K562 (cell line): Measurements from ENCODE around the gene TFB2M. TPM values are rescaled to one million over a fixed set of nuclear protein-coding genes. Genes with fewer than 3 reads are reported as not detected.

Experiments
- BRF1 ChIP-seq: IDR thresholded peaks from 3 replicates; pipeline ENCODE4 v1.6.1; 2011; ENCODE audit warnings: borderline replicate concordance, mild to moderate bottlenecking; ENCODE audit not compliant: insufficient read length; ENCODE audit errors: extremely low read depth
- CREB1 ChIP-seq, 2 experiments: sonication (generic) in 1 of 2; formaldehyde crosslinking in 1 of 2; IDR thresholded peaks; 2 replicates each; pipeline versions ENCODE4 v1.6.1 to v1.8.0; 2012 to 2022; ENCODE audit warnings: inconsistent platforms in 1 of 2, mild to moderate bottlenecking in 1 of 2, missing genetic modification reagents in 1 of 2, moderate library complexity in 1 of 2
- ELK3 ChIP-seq: fragments of 450-650 bp; formaldehyde crosslinking; IDR thresholded peaks from 2 replicates; pipeline ENCODE4 v1.4.0; 2020; ENCODE audit warnings: mild to moderate bottlenecking
- JUNB ChIP-seq: fragments of 450-650 bp; formaldehyde crosslinking; conservative IDR thresholded peaks from 2 replicates; pipeline ENCODE4 v1.4.0; 2020; ENCODE audit warnings: mild to moderate bottlenecking
- NRF1 ChIP-seq, 2 experiments: fragments of 450-650 bp; IDR thresholded peaks in 1 of 2; conservative IDR thresholded peaks in 1 of 2; 2 replicates each; pipeline ENCODE4 v1.6.1; 2014; ENCODE audit warnings: mild to moderate bottlenecking in 2 of 2
- SMARCA4 ChIP-seq: fragments of 450-650 bp; IDR thresholded peaks from 2 replicates; pipeline ENCODE4 v1.6.1; 2016
- TAL1 ChIP-seq: fragments of 450-650 bp; IDR thresholded peaks from 2 replicates; pipeline ENCODE4 v1.6.1; 2016; ENCODE audit warnings: mild to moderate bottlenecking
- TBL1XR1 ChIP-seq, 2 experiments: IDR thresholded peaks; 2 replicates each; pipeline ENCODE4 v1.6.1; 2012; ENCODE audit warnings: improper control_type of control experiment in 2 of 2, low read length in 2 of 2, mild to moderate bottlenecking in 1 of 2
- XRCC3 ChIP-seq: fragments of 450-650 bp; IDR thresholded peaks from 2 replicates; pipeline ENCODE4 v1.6.1; 2017; ENCODE audit warnings: mild to moderate bottlenecking, moderate library complexity
- ZBTB40 ChIP-seq, 2 experiments: fragments of 450-650 bp in 1 of 2; sonication (generic) in 1 of 2; formaldehyde crosslinking in 1 of 2; IDR thresholded peaks; 2 replicates each; pipeline versions ENCODE4 v1.7.1 to v1.9.0; 2016 to 2022; ENCODE audit warnings: inconsistent platforms in 1 of 2, mild to moderate bottlenecking in 1 of 2, missing genetic modification reagents in 1 of 2
- polyA plus RNA-seq, 8 experiments: library from polyadenylated mRNA; depleted of rRNA in 4 of 8; stranded (reverse) in 5 of 8; unstranded in 3 of 8; fragments of >200 nt; fragmentation: Nextera tagmentation in 2 of 8; fragmentation: Illumina TruSeq in 1 of 8; extraction: Ambion mirVana in 2 of 8; extraction: Trizol in 1 of 8; gene quantifications; 2 replicates each; pipeline versions ENCODE4 v1.2.1 to v1.2.3, GENCODE V29; 2011 to 2014; ENCODE audit warnings: inconsistent platforms in 1 of 8, missing spikeins in 1 of 8
- total RNA-seq, 7 experiments: library from RNA; depleted of rRNA in 6 of 7; stranded (reverse); fragments of >200 nt in 6 of 7; fragmentation: Illumina TruSeq in 2 of 7; extraction: Trizol in 2 of 7; gene quantifications; 2 replicates each; pipeline versions ENCODE4 v1.2.1 to v1.2.3, GENCODE V29; 2011 to 2021; ENCODE audit warnings: low replicate concordance in 1 of 7
- TF ChIP-seq, protein P1 (sequence below): IDR thresholded peaks from 2 replicates; pipeline ENCODE4 v1.6.1; 2012; ENCODE audit warnings: low read depth, low read length, improper control_type of control experiment, borderline replicate concordance

Gene TFB2M
- total and polyA plus RNA-seq, 9 of the 15 experiments (the other 6 are each of a cell fraction or from before 2014, with no cell fraction given), result 55.1 to 162 (median 70.6) TPM

DNA sequence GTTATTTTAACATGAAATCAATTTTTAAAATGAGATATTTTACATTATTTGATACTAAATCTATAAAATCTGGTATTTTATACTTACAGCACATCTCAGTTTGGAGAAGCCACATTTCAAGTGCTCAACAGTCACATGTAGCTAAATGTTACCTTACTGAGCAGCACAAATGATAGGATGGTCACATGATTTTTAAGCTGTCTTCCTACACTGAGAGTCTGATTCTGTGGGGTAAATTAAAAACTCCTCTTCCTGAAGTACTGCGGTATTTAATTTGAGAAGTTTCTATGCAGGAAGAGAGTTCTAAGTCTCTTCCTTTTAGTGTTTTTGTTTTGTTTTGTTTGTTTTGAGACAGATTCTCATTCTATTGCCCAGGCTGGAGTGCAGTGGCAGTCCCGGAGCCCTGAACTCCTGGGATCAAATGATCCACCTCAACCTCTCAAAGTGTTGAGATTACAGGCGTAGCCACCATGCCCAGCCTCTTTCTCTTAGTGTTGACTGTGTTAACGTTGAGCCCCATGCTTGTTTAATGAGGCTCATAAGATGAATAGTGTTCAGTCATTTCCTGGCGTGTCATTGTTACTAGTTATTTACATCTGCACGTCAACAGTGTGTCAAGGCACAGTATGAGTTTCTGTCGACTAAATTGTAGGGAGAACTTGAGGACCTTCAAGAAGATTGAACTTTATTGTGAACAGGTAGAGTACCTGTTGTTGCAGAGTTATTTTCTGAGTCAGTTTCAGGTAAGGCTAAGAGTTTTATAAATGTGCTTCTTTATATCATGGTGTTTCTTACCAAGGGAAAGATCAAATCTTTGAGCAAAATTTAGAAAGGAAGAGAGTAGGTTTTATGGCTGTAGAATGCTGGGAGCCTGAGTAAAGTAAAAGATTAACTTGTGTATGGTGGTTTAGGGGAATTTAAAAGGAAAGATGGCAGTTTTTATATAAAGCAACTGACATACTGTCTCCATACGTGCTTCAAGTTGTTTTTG, 3.5 kb upstream of the TFB2M start (continued):
- TF ChIP-seq NRF1 (conservative IDR thresholded peaks at IDR 0.05 in 1 of 2, IDR thresholded peaks at IDR 0.05 in 1 of 2) (peak in 1 of 2 experiments; percentile 19; a peak in 1 of 4 replicates), ZBTB40 (IDR thresholded peaks at IDR 0.05) (peak; percentile 68), ZBTB40 (CRISPR knock-in tag; IDR thresholded peaks at IDR 0.05) (no peak), TAL1 (no peak), ELK3 (no peak), SMARCA4 (peak; percentile 55; the same call in 1 of the 2 replicates), XRCC3 (no peak), JUNB (CRISPR knock-in tag) (no peak), TBL1XR1 (IDR thresholded peaks at IDR 0.05; ENCODE audit: low read length in 2 of 2) (0 out of 4 replicates have a peak, but pooled peaks of 1 of the 2 experiments have one; percentile 19), BRF1 (no peak), CREB1 (IDR thresholded peaks at IDR 0.05) (peak; percentile 40; the same call in 1 of the 2 replicates), CREB1 (CRISPR knock-in tag; IDR thresholded peaks at IDR 0.05) (no peak)
- TF ChIP-seq, protein P1, sequence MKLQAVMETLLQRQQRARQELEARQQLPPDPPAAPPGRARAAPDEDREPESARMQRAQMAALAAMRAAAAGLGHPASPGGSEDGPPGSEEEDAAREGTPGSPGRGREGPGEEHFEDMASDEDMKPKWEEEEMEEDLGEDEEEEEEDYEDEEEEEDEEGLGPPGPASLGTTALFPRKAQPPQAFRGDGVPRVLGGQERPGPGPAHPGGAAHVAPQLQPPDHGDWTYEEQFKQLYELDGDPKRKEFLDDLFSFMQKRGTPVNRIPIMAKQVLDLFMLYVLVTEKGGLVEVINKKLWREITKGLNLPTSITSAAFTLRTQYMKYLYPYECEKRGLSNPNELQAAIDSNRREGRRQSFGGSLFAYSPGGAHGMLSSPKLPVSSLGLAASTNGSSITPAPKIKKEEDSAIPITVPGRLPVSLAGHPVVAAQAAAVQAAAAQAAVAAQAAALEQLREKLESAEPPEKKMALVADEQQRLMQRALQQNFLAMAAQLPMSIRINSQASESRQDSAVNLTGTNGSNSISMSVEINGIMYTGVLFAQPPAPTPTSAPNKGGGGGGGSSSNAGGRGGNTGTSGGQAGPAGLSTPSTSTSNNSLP, result 0 out of 2 replicates have a peak, but pooled peaks have one; percentile 13
